HEK293T (cell line): ENCODE data around the gene PHLPP1.

Experiments
- CTCF ChIA-PET: fragments of 350-600 bp; formaldehyde crosslinking; extraction: SDS; loops from one replicate; lab custom pipeline; 2021; ENCODE audit warnings: antibody characterized with exemption, inconsistent platforms; lab: Yijun Ruan, JAX
- POLR2A ChIA-PET: fragments of 350-600 bp; formaldehyde crosslinking; extraction: SDS; loops from one replicate; lab custom pipeline; 2020; ENCODE audit warnings: antibody characterized with exemption, inconsistent platforms; lab: Yijun Ruan, JAX
- DNase-seq: peaks from one replicate; pipeline ENCODE4 v3.0.0; 2012; ENCODE audit warnings: mixed read lengths; ENCODE audit errors: extremely low spot score
- ARNT ChIP-seq: fragments of 450-650 bp; IDR thresholded peaks from 2 replicates; pipeline ENCODE4 v1.6.1; 2017; ENCODE audit warnings: mild to moderate bottlenecking
- BHLHE40 ChIP-seq: fragments of 450-650 bp; IDR thresholded peaks from 2 replicates; pipeline ENCODE4 v1.6.1; 2016; ENCODE audit warnings: mild to moderate bottlenecking, moderate library complexity, borderline replicate concordance
- CTBP1 ChIP-seq: fragments of 450-650 bp; IDR thresholded peaks from 2 replicates; pipeline ENCODE4 v1.6.1; 2016; ENCODE audit warnings: borderline replicate concordance
- ELF4 ChIP-seq: fragments of 450-650 bp; IDR thresholded peaks from 2 replicates; pipeline ENCODE4 v1.6.1; 2017; ENCODE audit warnings: antibody characterized with exemption
- FOXA1 ChIP-seq: fragments of 450-650 bp; IDR thresholded peaks from 2 replicates; pipeline ENCODE4 v1.6.1; 2016; ENCODE audit warnings: mild to moderate bottlenecking
- FOXK2 ChIP-seq: fragments of 450-650 bp; IDR thresholded peaks from 2 replicates; pipeline ENCODE4 v1.6.1; 2016; ENCODE audit warnings: mild to moderate bottlenecking
- FOXM1 ChIP-seq: fragments of 450-650 bp; IDR thresholded peaks from 2 replicates; pipeline ENCODE4 v1.6.1; 2017; ENCODE audit warnings: mild to moderate bottlenecking, borderline replicate concordance
- HDGF ChIP-seq: fragments of 450-650 bp; IDR thresholded peaks from 2 replicates; pipeline ENCODE4 v1.6.1; 2017; ENCODE audit warnings: antibody characterized with exemption, borderline replicate concordance
- L3MBTL2 ChIP-seq: fragments of 450-650 bp; conservative IDR thresholded peaks from 2 replicates; pipeline ENCODE4 v1.6.1; 2016; ENCODE audit warnings: mild to moderate bottlenecking
- LEF1 ChIP-seq: fragments of 450-650 bp; IDR thresholded peaks from 2 replicates; pipeline ENCODE4 v1.6.1; 2017; ENCODE audit warnings: mild to moderate bottlenecking, borderline replicate concordance
- NFRKB ChIP-seq: fragments of 450-650 bp; IDR thresholded peaks from 2 replicates; pipeline ENCODE4 v1.6.1; 2016; ENCODE audit warnings: mild to moderate bottlenecking, moderate library complexity
- PKNOX1 ChIP-seq: fragments of 450-650 bp; IDR thresholded peaks from 2 replicates; pipeline ENCODE4 v1.6.1; 2016
- SP1 ChIP-seq: fragments of 450-650 bp; IDR thresholded peaks from 2 replicates; pipeline ENCODE4 v1.6.1; 2017
- SUZ12 ChIP-seq: fragments of 450-650 bp; IDR thresholded peaks from 2 replicates; pipeline ENCODE4 v1.6.1; 2016; ENCODE audit warnings: mild to moderate bottlenecking
- TARDBP ChIP-seq: fragments of 450-650 bp; IDR thresholded peaks from 2 replicates; pipeline ENCODE4 v1.6.1; 2016
- ZNF384 ChIP-seq: fragments of 450-650 bp; IDR thresholded peaks from 2 replicates; pipeline ENCODE4 v1.6.1; 2016

The PHLPP1 gene

GRCh38 chr18:62767321-62767720 lies 52.0 kb downstream of the PHLPP1 start:
- ChIA-PET CTCF (no interaction called here), POLR2A (no interaction called here)
- TF ChIP-seq TARDBP (no peak), ELF4 (no peak), ARNT (no peak), PKNOX1 (no peak)
- no peak for DNase-seq

- no peak for TF ChIP-seq NFRKB
- TF ChIP-seq HDGF: no peak
- TF ChIP-seq BHLHE40: no peak
- TF ChIP-seq SP1: no peak
- TF ChIP-seq PKNOX1: no peak
- no peak for TF ChIP-seq CTBP1
- TF ChIP-seq FOXM1: no peak
- no peak for TF ChIP-seq ARNT
- no peak for TF ChIP-seq FOXK2
- no peak for TF ChIP-seq FOXA1
- TF ChIP-seq SUZ12: no peak
- TF ChIP-seq L3MBTL2: no peak
- no peak for TF ChIP-seq TARDBP
- no peak for TF ChIP-seq ELF4
- no peak for TF ChIP-seq LEF1
- TF ChIP-seq ZNF384: no peak
- ChIA-PET POLR2A (no interaction called here), CTCF (interaction anchor here (0.7 kb wide), 1 partner anchor 84 kb away, joined by 3 read pairs; no protein-coding TSS in a partner anchor)
- DNase-seq: no peak
Measured at GRCh38 chr18:62767836-62768557, 52.7 kb downstream of the PHLPP1 start.

GRCh38 chr18:62768558-62768943 lies 53.2 kb downstream of the PHLPP1 start:
- POLR2A ChIA-PET: no interaction called here
- CTCF ChIA-PET: interaction anchor here (0.7 kb wide), 1 partner anchor 84 kb away, joined by 3 read pairs; no protein-coding TSS in a partner anchor
- TF ChIP-seq TARDBP (no peak), HDGF (no peak), FOXK2 (no peak), ELF4 (no peak), NFRKB (no peak)
- no peak for DNase-seq

- CTCF ChIA-PET: no interaction called here
- POLR2A ChIA-PET: no interaction called here
- no peak for TF ChIP-seq L3MBTL2
- no peak for TF ChIP-seq HDGF
- no peak for TF ChIP-seq FOXM1
- TF ChIP-seq BHLHE40: no peak
- TF ChIP-seq ELF4: no peak
- TF ChIP-seq CTBP1: no peak
- no peak for TF ChIP-seq ARNT
- no peak for TF ChIP-seq FOXK2
- no peak for TF ChIP-seq FOXA1
- no peak for TF ChIP-seq ZNF384
- TF ChIP-seq SP1: no peak
- no peak for TF ChIP-seq TARDBP
- no peak for TF ChIP-seq LEF1
- no peak for TF ChIP-seq NFRKB
- TF ChIP-seq PKNOX1: no peak
- no peak for TF ChIP-seq SUZ12
- no peak for DNase-seq
Measured at GRCh38 chr18:62769216-62769615, 53.9 kb downstream of the PHLPP1 start.

GRCh38 chr18:62771494-62772270 lies 56.3 kb downstream of the PHLPP1 start:
- TF ChIP-seq HDGF: no peak
- no peak for TF ChIP-seq NFRKB
- no peak for TF ChIP-seq SUZ12
- no peak for TF ChIP-seq FOXA1
- TF ChIP-seq CTBP1: no peak
- TF ChIP-seq ARNT: no peak
- TF ChIP-seq PKNOX1: no peak
- TF ChIP-seq FOXK2: no peak
- no peak for TF ChIP-seq ELF4
- no peak for TF ChIP-seq FOXM1
- no peak for TF ChIP-seq LEF1
- no peak for TF ChIP-seq TARDBP
- no peak for TF ChIP-seq L3MBTL2
- TF ChIP-seq BHLHE40: no peak
- TF ChIP-seq ZNF384: no peak
- no peak for TF ChIP-seq SP1

More at GRCh38 chr18:62771494-62772270, 56.3 kb downstream of the PHLPP1 start:
- CTCF ChIA-PET: no interaction called here
- POLR2A ChIA-PET: no interaction called here
- no peak for DNase-seq
